MM.1S (cell line): ENCODE measurements around the gene TMIGD2.

ENCODE experiments used
- DNase-seq: peaks from one replicate; pipeline ENCODE4 v3.0.0-alpha.2; 2015
- H2AFZ ChIP-seq: fragments of 300-600 bp; sonication (generic); 2 replicates; pipeline ENCODE4 v1.6.0; 2016; ENCODE audit warnings: antibody characterized with exemption, low read length
- H3F3A ChIP-seq: fragments of 300-600 bp; sonication (generic); 2 replicates; pipeline ENCODE4 v1.6.1; 2016; ENCODE audit warnings: mild to moderate bottlenecking, antibody characterized with exemption, low read length, moderate library complexity, mixed read lengths; ENCODE audit not compliant: insufficient read depth
- H3K27ac ChIP-seq: fragments of 300-600 bp; sonication (generic); 2 replicates; pipeline ENCODE4 v1.5.1; 2016; ENCODE audit warnings: mild to moderate bottlenecking, low read length
- H3K27me3 ChIP-seq: fragments of 300-600 bp; sonication (generic); replicated peaks from 2 replicates; pipeline ENCODE4 v1.6.0; 2016; ENCODE audit warnings: low read length; ENCODE audit not compliant: insufficient read depth
- H3K36me3 ChIP-seq: fragments of 300-600 bp; sonication (generic); replicated peaks from 2 replicates; pipeline ENCODE4 v1.6.1; 2016; ENCODE audit warnings: mild to moderate bottlenecking, low read length, mixed read lengths; ENCODE audit not compliant: insufficient read depth
- H3K4me1 ChIP-seq: fragments of 300-600 bp; sonication (generic); 2 replicates; pipeline ENCODE4 v1.6.1; 2016; ENCODE audit warnings: low read length, mixed read lengths
- H3K4me2 ChIP-seq: fragments of 300-600 bp; sonication (generic); 2 replicates; pipeline ENCODE4 v1.6.0; 2016; ENCODE audit warnings: low read depth, low read length
- H3K4me3 ChIP-seq: fragments of 300-600 bp; sonication (generic); 2 replicates; pipeline ENCODE4 v1.5.1; 2016; ENCODE audit warnings: low read length, mixed read lengths
- H3K79me2 ChIP-seq: fragments of 300-600 bp; sonication (generic); 2 replicates; pipeline ENCODE4 v1.6.1; 2016; ENCODE audit warnings: mixed run types, low read length, mixed read lengths
- H3K9ac ChIP-seq: fragments of 300-600 bp; sonication (generic); 2 replicates; pipeline ENCODE4 v1.6.1; 2016; ENCODE audit warnings: low read length, mixed read lengths
- H3K9me2 ChIP-seq: fragments of 300-600 bp; sonication (generic); replicated peaks from 2 replicates; pipeline ENCODE4 v1.6.1; 2016; ENCODE audit warnings: mild to moderate bottlenecking, low read length, mixed read lengths; ENCODE audit not compliant: insufficient read depth
- H3K9me3 ChIP-seq: fragments of 300-600 bp; sonication (generic); replicated peaks from 2 replicates; pipeline ENCODE4 v1.6.1; 2016; ENCODE audit warnings: mild to moderate bottlenecking, low read length, mixed read lengths; ENCODE audit not compliant: insufficient read depth
- H4K20me1 ChIP-seq: fragments of 300-600 bp; sonication (generic); 2 replicates; pipeline ENCODE4 v1.6.1; 2016; ENCODE audit warnings: mild to moderate bottlenecking, low read length, moderate library complexity, mixed read lengths; ENCODE audit not compliant: insufficient read depth
- EZH2 ChIP-seq: fragments of 300-600 bp; sonication (generic); optimal IDR thresholded peaks from 2 replicates; pipeline ENCODE3; 2017; ENCODE audit warnings: low read depth, mild to moderate bottlenecking, antibody characterized with exemption, low read length, mixed read lengths
- EZH2phosphoT487 ChIP-seq: fragments of 300-600 bp; sonication (generic); IDR thresholded peaks from 2 replicates; pipeline ENCODE4 v1.6.1; 2018; ENCODE audit warnings: antibody characterized with exemption, low read length
- TF ChIP-seq, protein P1 (sequence below): fragments of 300-600 bp; sonication (generic); IDR thresholded peaks from 2 replicates; pipeline ENCODE4 v1.5.1; 2016; ENCODE audit warnings: antibody characterized with exemption, low read length, mixed read lengths

The TMIGD2 gene

DNA sequence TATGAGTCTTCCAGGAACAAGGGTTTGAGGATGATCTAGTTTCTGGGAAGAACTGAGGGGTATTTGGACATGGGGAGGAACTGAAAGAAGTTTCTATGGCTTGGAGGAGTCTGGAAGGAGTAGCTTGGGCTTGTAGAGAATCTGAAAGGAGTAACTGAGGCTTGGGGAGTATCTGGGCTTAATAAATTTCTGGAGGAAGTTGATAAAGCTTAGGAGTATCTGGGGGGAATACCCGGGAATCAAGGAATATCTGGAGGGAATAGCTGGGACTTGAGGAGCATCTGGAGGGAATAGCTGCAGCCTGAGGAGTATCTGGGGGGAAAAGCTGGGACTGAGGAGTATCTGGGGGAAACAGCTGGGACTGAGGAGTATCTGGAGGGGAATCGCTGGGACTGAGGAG is 18.2 kb upstream of the TMIGD2 start:
- H3K9me3 ChIP-seq = no peaks in the 10 kb centered on the region
- H3K27ac ChIP-seq = no peak overlapping the region
- H3K4me3 ChIP-seq = no peak overlapping the region
- H3K27me3 ChIP-seq = peaks cover 59% of the 10 kb centered on the region
- H3K9me2 ChIP-seq = no peaks in the 10 kb centered on the region
- no peak overlapping the region for H3K4me2 ChIP-seq
- no peak overlapping the region for H2AFZ ChIP-seq
- TF ChIP-seq, protein P1, sequence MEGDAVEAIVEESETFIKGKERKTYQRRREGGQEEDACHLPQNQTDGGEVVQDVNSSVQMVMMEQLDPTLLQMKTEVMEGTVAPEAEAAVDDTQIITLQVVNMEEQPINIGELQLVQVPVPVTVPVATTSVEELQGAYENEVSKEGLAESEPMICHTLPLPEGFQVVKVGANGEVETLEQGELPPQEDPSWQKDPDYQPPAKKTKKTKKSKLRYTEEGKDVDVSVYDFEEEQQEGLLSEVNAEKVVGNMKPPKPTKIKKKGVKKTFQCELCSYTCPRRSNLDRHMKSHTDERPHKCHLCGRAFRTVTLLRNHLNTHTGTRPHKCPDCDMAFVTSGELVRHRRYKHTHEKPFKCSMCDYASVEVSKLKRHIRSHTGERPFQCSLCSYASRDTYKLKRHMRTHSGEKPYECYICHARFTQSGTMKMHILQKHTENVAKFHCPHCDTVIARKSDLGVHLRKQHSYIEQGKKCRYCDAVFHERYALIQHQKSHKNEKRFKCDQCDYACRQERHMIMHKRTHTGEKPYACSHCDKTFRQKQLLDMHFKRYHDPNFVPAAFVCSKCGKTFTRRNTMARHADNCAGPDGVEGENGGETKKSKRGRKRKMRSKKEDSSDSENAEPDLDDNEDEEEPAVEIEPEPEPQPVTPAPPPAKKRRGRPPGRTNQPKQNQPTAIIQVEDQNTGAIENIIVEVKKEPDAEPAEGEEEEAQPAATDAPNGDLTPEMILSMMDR = no peak
- no peak for TF ChIP-seq EZH2phosphoT487
- TF ChIP-seq EZH2 = no peak
- H3K79me2 ChIP-seq = no peaks in the 10 kb centered on the region
- H3K9ac ChIP-seq = no peak overlapping the region
- no peak for DNase-seq
- no peaks in the 10 kb centered on the region for H3F3A ChIP-seq
- H3K36me3 ChIP-seq = no peaks in the 10 kb centered on the region
- H4K20me1 ChIP-seq = no peaks in the 10 kb centered on the region
- H3K4me1 ChIP-seq = no peaks in the 10 kb centered on the region

DNA sequence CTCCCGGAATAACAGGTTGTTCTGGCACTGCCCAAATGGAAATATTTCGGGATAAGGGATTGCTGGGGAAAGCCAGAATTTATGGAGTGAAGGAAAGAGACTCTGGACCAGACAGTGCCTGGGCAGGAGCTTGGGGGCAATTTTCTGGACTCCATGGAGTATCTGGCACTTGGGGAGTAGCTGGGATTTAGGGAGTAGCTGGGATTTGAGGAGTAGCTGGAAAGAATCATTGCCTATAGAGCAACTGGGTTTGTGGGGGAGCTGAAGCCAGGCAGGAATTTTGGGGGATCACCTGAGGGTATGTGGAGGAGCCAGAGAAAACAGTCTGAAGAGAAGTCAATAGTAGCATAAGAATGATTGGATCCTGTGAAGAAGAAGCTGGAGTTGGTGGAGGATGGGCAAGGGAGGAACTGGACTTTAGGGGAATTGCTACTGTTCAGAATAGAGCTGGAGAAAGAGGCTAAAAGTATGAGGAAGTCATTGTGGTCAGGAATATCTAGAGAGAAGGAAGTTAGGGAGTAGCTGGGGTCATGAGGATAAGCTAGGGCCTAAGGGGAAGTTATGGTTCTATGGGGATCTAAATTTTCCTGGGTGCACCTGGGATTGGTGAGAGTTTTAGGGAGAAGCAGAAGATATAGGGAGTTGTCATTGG is 17.0 kb upstream of the TMIGD2 start:
- H3K27ac ChIP-seq = no peak overlapping the region
- TF ChIP-seq, protein P1 = no peak
- TF ChIP-seq EZH2 = no peak
- no peak for TF ChIP-seq EZH2phosphoT487
- no peaks in the 10 kb centered on the region for H3K79me2 ChIP-seq
- no peak overlapping the region for H2AFZ ChIP-seq
- H3K9ac ChIP-seq = no peak overlapping the region
- H3F3A ChIP-seq = no peaks in the 10 kb centered on the region
- H3K9me2 ChIP-seq = no peaks in the 10 kb centered on the region
- H3K4me1 ChIP-seq = no peaks in the 10 kb centered on the region
- H3K4me2 ChIP-seq = no peak overlapping the region
- H3K9me3 ChIP-seq = no peaks in the 10 kb centered on the region
- peaks cover 63% of the 10 kb centered on the region for H3K27me3 ChIP-seq
- H3K4me3 ChIP-seq = no peak overlapping the region
- H3K36me3 ChIP-seq = no peaks in the 10 kb centered on the region
- H4K20me1 ChIP-seq = no peaks in the 10 kb centered on the region
- no peak for DNase-seq

DNA sequence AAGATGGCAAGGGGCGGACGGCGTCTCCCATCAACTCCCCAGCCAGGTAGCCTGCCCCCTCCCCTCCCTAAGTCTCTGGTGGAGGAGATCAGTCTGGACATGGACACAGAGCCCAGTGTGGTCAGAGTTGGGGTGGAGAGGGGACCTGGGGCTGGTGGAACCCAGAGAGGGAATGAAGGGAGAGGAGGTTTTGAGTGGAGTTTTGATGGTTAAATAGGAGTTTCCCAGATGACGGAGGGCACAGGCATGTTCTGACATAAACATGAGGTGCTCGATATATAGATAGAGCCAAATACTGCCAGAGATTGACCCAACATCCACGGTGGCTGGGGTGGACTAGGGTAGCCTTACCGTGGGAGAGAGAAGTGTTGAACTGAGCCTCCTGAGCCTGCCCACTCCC is 16.3 kb upstream of the TMIGD2 start:
- H3K27ac ChIP-seq = no peak overlapping the region
- no peak overlapping the region for H3K9ac ChIP-seq
- H3K79me2 ChIP-seq = no peaks in the 10 kb centered on the region
- no peaks in the 10 kb centered on the region for H3K4me1 ChIP-seq
- no peaks in the 10 kb centered on the region for H3F3A ChIP-seq
- no peak overlapping the region for H3K4me3 ChIP-seq
- no peaks in the 10 kb centered on the region for H3K9me2 ChIP-seq
- H3K36me3 ChIP-seq = no peaks in the 10 kb centered on the region
- no peak for DNase-seq
- H3K4me2 ChIP-seq = no peak overlapping the region
- H3K9me3 ChIP-seq = no peaks in the 10 kb centered on the region
- H4K20me1 ChIP-seq = no peaks in the 10 kb centered on the region
- peaks cover 62% of the 10 kb centered on the region for H3K27me3 ChIP-seq
- H2AFZ ChIP-seq = no peak overlapping the region
- TF ChIP-seq EZH2phosphoT487 = no peak
- TF ChIP-seq, protein P1 = no peak
- TF ChIP-seq EZH2 = no peak
